OCI-LY3 (cell line): ENCODE results near the gene HMCN1.

Experiments used
- H2AFZ ChIP-seq: fragments of 200-600, 300-600 bp; shearing (Covaris generic); 2 replicates; pipeline ENCODE4 v1.6.0; 2014; ENCODE audit warnings: antibody characterized with exemption, low read depth, low read length
- H3K27ac ChIP-seq: fragments of 200-600, 300-600 bp; sonication (generic); 2 replicates; pipeline ENCODE4 v1.5.1; 2014; ENCODE audit warnings: mild to moderate bottlenecking, low read length, moderate library complexity, mixed read lengths
- H3K27me3 ChIP-seq: fragments of 200-600, 300-600 bp; sonication (generic); 2 replicates; pipeline ENCODE4 v1.6.1; 2014; ENCODE audit warnings: low read depth, low read length, mixed read lengths
- H3K36me3 ChIP-seq: fragments of 200-600, 300-600 bp; sonication (generic); replicated peaks from 2 replicates; pipeline ENCODE3; 2014; ENCODE audit warnings: low read depth, low read length, mixed read lengths
- H3K4me1 ChIP-seq: fragments of 300-600, 200-600 bp; sonication (generic); 2 replicates; pipeline ENCODE4 v1.6.1; 2014; ENCODE audit warnings: low read length, mixed read lengths
- H3K4me2 ChIP-seq: fragments of 200-600, 300-600 bp; sonication (generic); 2 replicates; pipeline ENCODE4 v1.6.1; 2014; ENCODE audit warnings: low read length, mixed read lengths
- H3K4me3 ChIP-seq: fragments of 300-600, 200-600 bp; sonication (generic); 2 replicates; pipeline ENCODE4 v1.5.1; 2014; ENCODE audit warnings: antibody characterized with exemption, mild to moderate bottlenecking, low read length, moderate library complexity
- H3K79me2 ChIP-seq: fragments of 300-600, 200-600 bp; shearing (Covaris generic); 2 replicates; pipeline ENCODE4 v1.6.1; 2014; ENCODE audit warnings: mild to moderate bottlenecking, low read length, mixed read lengths
- H3K9ac ChIP-seq: fragments of 300-600, 200-600 bp; shearing (Covaris generic); 2 replicates; pipeline ENCODE4 v1.6.0; 2014; ENCODE audit warnings: mild to moderate bottlenecking, low read length, moderate library complexity
- H3K9me3 ChIP-seq: fragments of 200-600, 300-600 bp; shearing (Covaris generic); 2 replicates; pipeline ENCODE4 v1.6.1; 2014; ENCODE audit warnings: low read length, mixed read lengths; ENCODE audit not compliant: insufficient read depth
- H4K20me1 ChIP-seq: fragments of 200-600, 300-600 bp; sonication (generic); 2 replicates; pipeline ENCODE4 v1.6.1; 2016; ENCODE audit warnings: low read length, mixed read lengths; ENCODE audit not compliant: insufficient read depth
- EZH2phosphoT487 ChIP-seq: fragments of 200-600 bp; shearing (Covaris generic); IDR thresholded peaks from 2 replicates; pipeline ENCODE4 v1.6.1; 2018; ENCODE audit warnings: antibody characterized with exemption, mixed run types, low read depth
- TF ChIP-seq, protein P1 (sequence below): fragments of 200-600, 300-600 bp; sonication (generic); IDR thresholded peaks from 2 replicates; pipeline ENCODE4 v1.5.1; 2014; ENCODE audit warnings: antibody characterized with exemption, low read length, low read depth

HMCN1 gene

DNA sequence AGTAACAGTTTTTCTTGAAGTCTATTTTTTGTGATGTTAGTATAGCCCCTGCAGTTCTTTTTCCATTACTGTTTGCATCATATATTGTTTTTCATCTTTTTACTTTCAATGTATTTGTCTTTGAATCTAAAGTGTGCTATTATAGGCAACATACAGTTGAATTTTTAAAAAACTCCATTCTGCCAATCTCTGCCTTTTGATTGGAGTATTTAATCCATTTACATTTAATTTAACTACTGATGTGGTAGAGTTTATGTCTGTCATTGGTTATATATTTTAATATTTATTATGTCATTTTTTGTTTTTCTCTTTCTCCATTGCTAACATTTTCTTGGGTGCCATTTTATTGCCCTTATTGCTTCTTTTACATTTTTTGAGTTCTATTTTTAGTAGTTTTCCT is 296.3 kb downstream of the HMCN1 start:
- H2AFZ ChIP-seq, result no peak overlapping the region
- H3K27ac ChIP-seq, result no peak overlapping the region
- no peak overlapping the region for H3K4me3 ChIP-seq
- no peaks in the 10 kb centered on the region for H3K27me3 ChIP-seq
- peaks cover 5% of the 10 kb centered on the region; the same call in 1 of the 2 replicates for H3K4me1 ChIP-seq
- no peak for TF ChIP-seq EZH2phosphoT487
- TF ChIP-seq, protein P1, sequence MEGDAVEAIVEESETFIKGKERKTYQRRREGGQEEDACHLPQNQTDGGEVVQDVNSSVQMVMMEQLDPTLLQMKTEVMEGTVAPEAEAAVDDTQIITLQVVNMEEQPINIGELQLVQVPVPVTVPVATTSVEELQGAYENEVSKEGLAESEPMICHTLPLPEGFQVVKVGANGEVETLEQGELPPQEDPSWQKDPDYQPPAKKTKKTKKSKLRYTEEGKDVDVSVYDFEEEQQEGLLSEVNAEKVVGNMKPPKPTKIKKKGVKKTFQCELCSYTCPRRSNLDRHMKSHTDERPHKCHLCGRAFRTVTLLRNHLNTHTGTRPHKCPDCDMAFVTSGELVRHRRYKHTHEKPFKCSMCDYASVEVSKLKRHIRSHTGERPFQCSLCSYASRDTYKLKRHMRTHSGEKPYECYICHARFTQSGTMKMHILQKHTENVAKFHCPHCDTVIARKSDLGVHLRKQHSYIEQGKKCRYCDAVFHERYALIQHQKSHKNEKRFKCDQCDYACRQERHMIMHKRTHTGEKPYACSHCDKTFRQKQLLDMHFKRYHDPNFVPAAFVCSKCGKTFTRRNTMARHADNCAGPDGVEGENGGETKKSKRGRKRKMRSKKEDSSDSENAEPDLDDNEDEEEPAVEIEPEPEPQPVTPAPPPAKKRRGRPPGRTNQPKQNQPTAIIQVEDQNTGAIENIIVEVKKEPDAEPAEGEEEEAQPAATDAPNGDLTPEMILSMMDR, result no peak
- 0 out of 2 replicates have a peak, but pooled peaks cover 5% of the 10 kb centered on the region for H3K9me3 ChIP-seq
- H3K36me3 ChIP-seq, result no peaks in the 10 kb centered on the region
- no peaks in the 10 kb centered on the region for H4K20me1 ChIP-seq
- no peak overlapping the region for H3K4me2 ChIP-seq
- H3K79me2 ChIP-seq, result no peaks in the 10 kb centered on the region
- H3K9ac ChIP-seq, result no peak overlapping the region

DNA sequence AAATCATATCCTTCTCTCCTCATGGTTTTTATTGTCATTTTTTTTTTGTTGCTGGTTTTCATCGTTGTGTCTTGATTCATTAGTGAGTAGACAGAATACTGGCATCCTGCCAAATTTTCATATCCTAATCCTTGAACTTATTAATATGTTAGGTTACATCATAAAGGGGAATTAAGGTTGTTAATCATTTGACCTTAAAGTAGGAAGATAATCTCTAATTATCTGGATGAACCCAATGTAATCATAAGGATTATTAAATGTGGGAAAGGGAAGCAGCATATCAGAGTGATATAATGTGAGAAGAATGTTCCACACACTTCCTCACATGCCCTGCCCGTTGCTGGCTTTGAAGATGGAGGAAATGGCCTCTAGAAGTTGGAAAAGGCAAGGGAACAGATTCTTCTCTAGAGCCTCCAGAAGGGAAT is 299.7 kb downstream of the HMCN1 start:
- no peak overlapping the region for H3K27ac ChIP-seq
- no peaks in the 10 kb centered on the region for H3K4me1 ChIP-seq
- H3K79me2 ChIP-seq, result no peaks in the 10 kb centered on the region
- no peak overlapping the region for H3K9ac ChIP-seq
- H4K20me1 ChIP-seq, result no peaks in the 10 kb centered on the region
- H3K36me3 ChIP-seq, result no peaks in the 10 kb centered on the region
- H3K4me3 ChIP-seq, result no peak overlapping the region
- H3K9me3 ChIP-seq, result 0 out of 2 replicates have a peak, but pooled peaks cover 5% of the 10 kb centered on the region
- TF ChIP-seq, protein P1, result no peak
- TF ChIP-seq EZH2phosphoT487, result no peak
- H3K27me3 ChIP-seq, result no peaks in the 10 kb centered on the region
- no peak overlapping the region for H3K4me2 ChIP-seq
- no peak overlapping the region for H2AFZ ChIP-seq

DNA sequence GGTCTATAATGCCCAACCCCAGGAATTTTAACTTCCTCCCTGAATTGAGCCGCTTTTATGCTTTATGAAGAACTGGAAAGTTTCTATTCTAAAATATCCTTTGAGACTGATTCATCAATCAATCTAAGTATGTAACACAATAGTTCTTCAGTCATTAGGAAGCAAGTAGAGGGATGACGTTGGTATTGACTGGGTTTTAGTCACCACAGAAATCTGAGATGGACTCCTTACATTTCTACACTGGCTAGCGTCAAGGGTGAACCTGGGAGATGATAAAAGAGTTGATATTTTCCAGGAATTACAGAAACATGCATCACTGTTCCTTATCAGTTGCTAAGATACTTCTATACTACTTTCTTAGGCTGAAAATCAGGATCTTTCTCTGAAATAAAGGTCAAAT is 308.0 kb downstream of the HMCN1 start:
- Histone ChIP-seq H3K4me1 (peaks cover 15% of the 10 kb centered on the region), H2AFZ (no peak overlapping the region), H3K4me2 (no peak overlapping the region), H3K9ac (no peak overlapping the region), H3K27ac (no peak overlapping the region), H3K79me2 (no peaks in the 10 kb centered on the region), H3K4me3 (no peak overlapping the region), H4K20me1 (no peaks in the 10 kb centered on the region), H3K27me3 (peaks cover 17% of the 10 kb centered on the region), H3K9me3 (no peaks in the 10 kb centered on the region), H3K36me3 (no peaks in the 10 kb centered on the region)
- no peak for TF ChIP-seq EZH2phosphoT487
- TF ChIP-seq, protein P1, result no peak

DNA sequence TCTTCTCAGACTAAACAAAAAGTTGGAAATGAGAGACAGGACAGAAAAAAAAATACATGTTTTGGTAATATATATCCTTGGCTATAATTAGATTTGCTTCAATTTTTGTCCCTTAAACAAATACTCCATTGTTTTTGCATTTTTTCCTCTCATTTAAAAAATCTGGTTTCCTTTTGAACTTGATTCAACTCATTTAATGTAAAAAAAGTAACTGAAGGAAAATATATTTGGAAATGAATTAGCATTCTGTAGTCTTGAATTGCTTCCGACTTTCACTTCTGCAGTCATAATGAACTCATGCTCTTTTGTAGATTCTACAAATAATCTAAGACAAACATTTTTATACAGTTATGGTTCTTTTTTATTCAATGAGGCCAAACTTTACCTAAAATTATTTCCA is 309.1 kb downstream of the HMCN1 start:
- Histone ChIP-seq H3K79me2 (no peaks in the 10 kb centered on the region), H3K4me1 (peaks cover 15% of the 10 kb centered on the region), H3K9me3 (no peaks in the 10 kb centered on the region), H3K4me3 (no peak overlapping the region), H4K20me1 (no peaks in the 10 kb centered on the region), H3K9ac (no peak overlapping the region), H3K4me2 (peak overlapping the region; percentile 19), H2AFZ (no peak overlapping the region), H3K27ac (no peak overlapping the region), H3K36me3 (no peaks in the 10 kb centered on the region), H3K27me3 (peaks cover 18% of the 10 kb centered on the region)
- TF ChIP-seq, protein P1, result no peak
- TF ChIP-seq EZH2phosphoT487, result no peak
